SHP77 treated with DMSO at 0.1 percent for 48 hours (cell line): Measurements from ENCODE around the gene CD22.

Source experiments
- DNase-seq: peaks from one replicate; lab custom pipeline; 2025; lab: John Stamatoyannopoulos, UW

The CD22 gene

GRCh38 chr19:35295792-35296462 lies 33.1 kb upstream of the CD22 start:
- DNase-seq: no peak

GRCh38 chr19:35296644-35297514 lies 32.1 kb upstream of the CD22 start:
- no peak for DNase-seq

- no peak for DNase-seq
These were observed 31.5 kb upstream of the CD22 start for GRCh38 chr19:35297515-35297848.

- no peak for DNase-seq
These were observed 31.1 kb upstream of the CD22 start for GRCh38 chr19:35297922-35298321.

GRCh38 chr19:35298561-35298972 lies 30.4 kb upstream of the CD22 start:
- no peak for DNase-seq

GRCh38 chr19:35299523-35300338 lies 29.3 kb upstream of the CD22 start:
- no peak for DNase-seq

GRCh38 chr19:35300339-35300649 lies 28.7 kb upstream of the CD22 start:
- DNase-seq: no peak

GRCh38 chr19:35301961-35302360 lies 27.0 kb upstream of the CD22 start:
- no peak for DNase-seq

GRCh38 chr19:35302446-35302845 lies 26.5 kb upstream of the CD22 start:
- DNase-seq: no peak

GRCh38 chr19:35303357-35303915 lies 25.6 kb upstream of the CD22 start:
- no peak for DNase-seq

- no peak for DNase-seq
These were observed 25.0 kb upstream of the CD22 start for GRCh38 chr19:35304036-35304435.

- no peak for DNase-seq
These were observed 23.8 kb upstream of the CD22 start for GRCh38 chr19:35305181-35305580.

- DNase-seq: no peak
These were observed 22.3 kb upstream of the CD22 start for GRCh38 chr19:35306473-35307246.

GRCh38 chr19:35307931-35308330 lies 21.1 kb upstream of the CD22 start:
- DNase-seq: no peak

GRCh38 chr19:35308910-35309309 lies 20.1 kb upstream of the CD22 start:
- DNase-seq: no peak

GRCh38 chr19:35309481-35310279 lies 19.3 kb upstream of the CD22 start:
- DNase-seq: no peak

GRCh38 chr19:35310331-35310730 lies 18.7 kb upstream of the CD22 start:
- no peak for DNase-seq

- no peak for DNase-seq
These were observed 18.0 kb upstream of the CD22 start for GRCh38 chr19:35310811-35311465.

- no peak for DNase-seq
These were observed 16.9 kb upstream of the CD22 start for GRCh38 chr19:35311901-35312665.

- DNase-seq: no peak
These were observed 15.4 kb upstream of the CD22 start for GRCh38 chr19:35313587-35313986.
